T-cell (primary cell): ENCODE results near the gene CENPX. TPM values are rescaled to one million over a fixed set of nuclear protein-coding genes. Genes with fewer than 3 reads are reported as not detected.

Source experiments
- ATAC-seq, 4 experiments: fragments of 200-7000 bp in 3 of 4; fragments of 150-1000 bp in 1 of 4; cut with Tn5 transposase; replicated peaks in 1 of 4; 1 replicate in 3 of 4; 2 replicates in 1 of 4; pipeline ENCODE4 v1.10.0; 2021; ENCODE audit warnings: moderate library complexity in 3 of 4, mild to moderate bottlenecking in 2 of 4, moderate number of reproducible peaks in 1 of 4
- CTCF ChIA-PET, 2 donors: fragments of 300-600 bp; sonication (Branson Sonifier 250); formaldehyde crosslinking; loops; one replicate each; lab custom pipeline; 2022; ENCODE audit warnings: antibody characterized with exemption in 2 of 2; lab: Charles Lee
- POLR2A ChIA-PET, 2 donors: fragments of 300-600 bp; sonication (Branson Sonifier 250); formaldehyde crosslinking; loops; one replicate each; lab custom pipeline; 2022; ENCODE audit warnings: antibody characterized with exemption in 2 of 2; lab: Charles Lee
- DNase-seq, 35 experiments: peaks; one replicate each; pipeline versions ENCODE4 v3.0.0 to v3.0.0-alpha.2; 2013 to 2023
- H3K27ac ChIP-seq: one replicate; pipeline ENCODE4 v1.5.1; 2013; ENCODE audit warnings: low read length
- H3K27me3 ChIP-seq, 2 experiments: replicated peaks in 1 of 2; 1 replicate in 1 of 2; 2 replicates in 1 of 2; pipeline versions ENCODE4 v1.6.1 to v1.7.0; 2013; ENCODE audit warnings: low read length in 1 of 2, mixed read lengths in 1 of 2; ENCODE audit not compliant: control insufficient read depth in 2 of 2, insufficient read depth in 2 of 2; ENCODE audit errors: extremely low read depth in 1 of 2
- H3K36me3 ChIP-seq, 2 donors: 1 replicate in 1 of 2; 2 replicates in 1 of 2; pipeline versions ENCODE4 v1.6.1 to v1.7.0; 2013; ENCODE audit warnings: low read length in 1 of 2; ENCODE audit not compliant: control insufficient read depth in 2 of 2, insufficient read depth in 1 of 2; ENCODE audit errors: extremely low read depth in 1 of 2
- H3K4me1 ChIP-seq, 2 experiments: 1 replicate in 1 of 2; 2 replicates in 1 of 2; pipeline versions ENCODE4 v1.6.1 to v1.7.0; 2013; ENCODE audit warnings: low read length in 2 of 2, mixed read lengths in 1 of 2; ENCODE audit not compliant: insufficient read depth in 2 of 2, control insufficient read depth in 1 of 2; ENCODE audit errors: extremely low read depth in 1 of 2
- H3K4me3 ChIP-seq, 2 donors: 1 replicate in 1 of 2; 2 replicates in 1 of 2; pipeline versions ENCODE4 v1.5.1 to v1.7.0; 2013; ENCODE audit warnings: mild to moderate bottlenecking in 2 of 2, low read length in 1 of 2, moderate library complexity in 1 of 2; ENCODE audit not compliant: control insufficient read depth in 1 of 2; ENCODE audit errors: extremely low read depth in 1 of 2
- H3K9me3 ChIP-seq: 2 replicates; pipeline ENCODE4 v1.7.0; 2013
- H3K27ac Mint-ChIP-seq, 2 donors: one replicate each; pipeline ENCODE4 v1.8.0; 2020 to 2021; ENCODE audit warnings: mild to moderate bottlenecking in 2 of 2, mixed read lengths in 2 of 2
- H3K27me3 Mint-ChIP-seq, 2 donors: one replicate each; pipeline ENCODE4 v1.8.0; 2021 to 2022; ENCODE audit warnings: mixed read lengths in 2 of 2
- H3K36me3 Mint-ChIP-seq: one replicate; pipeline ENCODE4 v1.8.0; 2021; ENCODE audit warnings: mixed read lengths
- H3K4me1 Mint-ChIP-seq, 3 donors: one replicate each; pipeline ENCODE4 v1.8.0; 2020 to 2022; ENCODE audit warnings: mixed read lengths in 3 of 3, mild to moderate bottlenecking in 1 of 3
- H3K4me3 Mint-ChIP-seq, 3 donors: one replicate each; pipeline ENCODE4 v1.8.0; 2020 to 2022; ENCODE audit warnings: mild to moderate bottlenecking in 3 of 3, mixed read lengths in 3 of 3, moderate library complexity in 3 of 3
- H3K9me3 Mint-ChIP-seq, 3 donors: one replicate each; pipeline ENCODE4 v1.8.0; 2020 to 2022; ENCODE audit warnings: mixed read lengths in 3 of 3
- WGBS: methylation state at CpG from one replicate; pipeline ENCODE4 v1.1.5; 2013; ENCODE audit warnings: missing lambda C conversion rate; ENCODE audit not compliant: insufficient coverage; 5-methylcytosine and 5-hydroxymethylcytosine counted together
- total RNA-seq, 35 experiments: library from RNA in 6 of 35; stranded (reverse) in 6 of 35; fragments of 120-200 nt in 1 of 35; gene quantifications; one replicate each; pipeline versions ENCODE4 v1.2.1 to v1.2.4 and lab custom pipeline; 2013 to 2026

CENPX gene
- total RNA-seq, 5 donors from 2014 or later (not counting 1 experiment from before 2014, with no cell fraction given): 26.7 to 47.8 (median 43.7) TPM

DNA sequence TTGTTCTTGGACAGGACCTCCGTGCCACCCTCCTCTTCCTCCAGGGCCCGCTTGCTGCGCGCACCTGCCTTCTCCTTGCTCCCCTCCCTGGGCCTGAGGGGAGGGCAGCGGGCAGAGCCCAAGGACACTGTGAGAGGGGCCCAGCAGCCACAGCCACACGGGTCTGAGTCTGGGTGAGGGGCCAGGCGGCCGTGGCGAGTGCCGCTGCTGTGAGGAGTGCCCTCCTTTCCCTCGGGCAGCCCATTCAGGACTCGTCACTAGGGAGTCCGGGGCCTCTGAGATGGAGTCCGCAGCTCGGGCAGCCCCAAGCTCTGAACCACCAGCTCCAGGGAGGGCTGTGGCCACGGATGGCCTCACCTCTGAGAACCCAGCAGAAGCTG lies 37.3 kb upstream of the CENPX start:
- Mint-ChIP-seq H3K27me3 (no peaks in the 10 kb centered on the region), H3K36me3 (peaks cover 7% of the 10 kb centered on the region), H3K4me3 (no peak overlapping the region), H3K27ac (no peak overlapping the region), H3K9me3 (no peaks in the 10 kb centered on the region), H3K4me1 (peaks cover 0 to 8% (median 8%) of the 10 kb centered on the region in 3 donors)
- no peaks in the 10 kb centered on the region for H3K27me3 ChIP-seq
- WGBS: 92% methylated on average over 13 of the region's 16 CpGs
- H3K9me3 ChIP-seq: no peaks in the 10 kb centered on the region
- no peak overlapping the region for H3K4me3 ChIP-seq
- ChIA-PET POLR2A (no interaction called here), CTCF (no interaction called here)
- peaks cover 19 to 72% of the 10 kb centered on the region in 2 donors for H3K36me3 ChIP-seq
- H3K4me1 ChIP-seq: peaks cover 6 to 26% of the 10 kb centered on the region in 2 experiments
- DNase-seq (no peak), ATAC-seq (no peak)
- no peak overlapping the region for H3K27ac ChIP-seq

DNA sequence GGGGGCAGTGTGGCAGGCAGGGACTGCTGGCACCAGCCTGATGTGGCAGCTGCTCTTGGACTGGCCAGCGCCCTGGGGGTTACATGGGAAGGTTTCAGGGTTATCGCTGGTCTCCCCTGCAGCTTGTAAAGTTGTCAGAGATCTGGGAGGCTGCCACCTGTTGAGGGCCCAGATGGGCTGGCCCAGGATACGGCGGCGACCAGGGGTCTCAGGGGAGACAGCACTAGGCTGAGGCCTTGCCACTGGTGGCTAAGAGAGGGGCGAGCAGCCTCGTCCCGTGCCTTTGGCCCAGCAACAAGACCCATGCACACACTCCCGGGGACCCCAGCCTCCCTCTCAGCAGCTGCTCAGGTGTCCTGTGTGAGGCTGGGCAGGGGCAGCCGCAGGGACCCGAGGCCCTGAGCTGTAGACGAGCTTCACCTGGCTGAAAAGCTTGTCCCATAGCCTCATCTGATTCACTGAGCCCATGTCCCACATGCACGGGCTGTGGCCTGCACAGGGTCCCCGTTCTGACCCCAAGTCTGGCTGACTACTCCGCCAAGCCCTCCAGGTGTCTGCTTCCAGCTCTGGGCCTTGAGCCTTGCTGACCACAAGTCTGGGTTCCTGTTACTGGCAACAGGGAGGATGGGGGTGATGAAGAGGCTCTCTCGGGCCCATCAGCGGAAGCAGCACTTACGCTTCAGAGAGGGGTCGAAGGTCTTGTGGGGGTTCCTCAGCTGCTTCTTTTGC lies 36.8 kb upstream of the CENPX start:
- ChIA-PET POLR2A (no interaction called here), CTCF (interaction anchor here in 1 of 2 donors (0.5 kb wide), 1 partner anchor 19 kb away, joined by 3 read pairs; no protein-coding TSS in a partner anchor)
- H3K4me1 Mint-ChIP-seq: peaks cover 0 to 8% (median 5%) of the 10 kb centered on the region in 3 donors
- H3K4me3 Mint-ChIP-seq: no peak overlapping the region
- no peaks in the 10 kb centered on the region for H3K9me3 Mint-ChIP-seq
- ATAC-seq (no peak), DNase-seq (no peak)
- H3K27ac Mint-ChIP-seq: no peak overlapping the region
- Histone ChIP-seq H3K9me3 (no peaks in the 10 kb centered on the region), H3K4me1 (peaks cover 2 to 22% of the 10 kb centered on the region in 2 experiments), H3K27ac (no peak overlapping the region), H3K27me3 (no peaks in the 10 kb centered on the region), H3K4me3 (no peak overlapping the region), H3K36me3 (peaks cover 19 to 78% of the 10 kb centered on the region in 2 donors)
- H3K27me3 Mint-ChIP-seq: no peaks in the 10 kb centered on the region
- peaks cover 7% of the 10 kb centered on the region for H3K36me3 Mint-ChIP-seq
- 94% methylated on average over 19 of the region's 19 CpGs for WGBS

DNA sequence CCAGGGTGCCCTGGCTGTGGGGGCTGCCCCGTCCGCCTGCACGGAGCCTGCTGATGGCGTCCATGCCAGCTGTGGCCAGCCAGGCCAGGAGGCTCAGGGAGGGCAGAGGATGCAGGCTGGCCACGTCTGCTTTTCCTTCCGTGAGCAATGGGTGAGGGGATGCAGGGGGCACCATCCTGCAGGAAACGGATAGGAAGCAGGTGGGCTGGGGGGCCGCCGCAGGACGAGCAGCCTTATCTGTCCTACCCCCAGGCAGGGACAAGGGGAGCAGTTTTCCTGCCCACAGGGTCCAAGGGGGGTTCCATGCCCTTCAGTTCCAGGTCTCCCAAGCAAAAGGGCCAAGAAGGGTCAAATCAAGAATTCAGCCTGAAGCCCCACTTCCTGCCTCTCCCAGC lies 36.2 kb upstream of the CENPX start:
- Histone ChIP-seq H3K4me3 (no peak overlapping the region), H3K36me3 (peaks cover 19 to 83% of the 10 kb centered on the region in 2 donors), H3K27ac (no peak overlapping the region), H3K27me3 (no peaks in the 10 kb centered on the region), H3K4me1 (peaks cover 0 to 19% of the 10 kb centered on the region in 2 experiments), H3K9me3 (no peaks in the 10 kb centered on the region)
- ChIA-PET POLR2A (no interaction called here), CTCF (interaction anchor here in 1 of 2 donors (0.5 kb wide), 1 partner anchor 20 kb away, joined by 3 read pairs; no protein-coding TSS in a partner anchor)
- DNase-seq (no peak), ATAC-seq (no peak)
- Mint-ChIP-seq H3K4me3 (no peak overlapping the region), H3K27ac (no peak overlapping the region), H3K27me3 (no peaks in the 10 kb centered on the region), H3K36me3 (peaks cover 7% of the 10 kb centered on the region), H3K4me1 (peaks cover 0 to 3% (median 0%) of the 10 kb centered on the region in 3 donors), H3K9me3 (no peaks in the 10 kb centered on the region)
- 86% methylated on average over 9 of the region's 10 CpGs for WGBS

DNA sequence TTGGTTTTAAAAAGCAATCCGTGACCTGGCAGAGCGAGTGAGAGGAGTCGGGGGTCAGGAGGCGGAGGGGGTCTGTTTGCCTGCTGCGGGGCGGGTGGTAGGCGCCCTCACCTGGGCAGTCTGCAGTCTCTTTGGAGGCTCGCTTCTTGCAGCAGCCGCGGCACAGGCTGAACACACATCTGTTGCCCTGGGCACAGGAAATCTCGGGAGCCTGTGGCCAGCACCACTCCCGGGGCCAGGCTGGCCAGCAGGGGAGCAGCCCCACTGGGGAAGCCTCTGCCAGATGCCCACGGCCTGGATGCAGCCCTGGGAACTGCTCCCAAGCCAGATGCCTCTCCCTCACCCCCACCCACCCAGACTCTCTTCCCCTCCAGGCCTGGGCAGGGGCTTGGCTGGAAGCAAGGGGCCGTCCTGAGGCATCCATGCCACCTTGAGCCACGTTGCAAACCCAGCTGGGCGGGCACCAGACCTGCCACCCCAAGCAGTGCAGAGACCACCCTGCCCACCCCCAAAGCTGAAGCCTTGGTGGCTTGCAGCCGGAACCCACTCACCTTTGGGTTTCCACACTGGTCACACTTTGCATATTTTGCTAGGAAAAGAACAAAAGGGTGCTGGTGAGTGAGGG lies 35.7 kb upstream of the CENPX start:
- WGBS: 86% methylated on average over 17 of the region's 17 CpGs
- peaks cover 0 to 19% of the 10 kb centered on the region in 2 experiments for H3K4me1 ChIP-seq
- ChIA-PET CTCF (no interaction called here), POLR2A (no interaction called here)
- H3K27ac ChIP-seq: no peak overlapping the region
- ATAC-seq (no peak), DNase-seq (no peak)
- no peaks in the 10 kb centered on the region for H3K27me3 ChIP-seq
- H3K4me3 Mint-ChIP-seq: no peak overlapping the region
- peaks cover 0 to 7% (median 2%) of the 10 kb centered on the region in 3 donors for H3K4me1 Mint-ChIP-seq
- no peaks in the 10 kb centered on the region for H3K9me3 Mint-ChIP-seq
- peaks cover 16 to 82% of the 10 kb centered on the region in 2 donors for H3K36me3 ChIP-seq
- H3K4me3 ChIP-seq: no peak overlapping the region
- H3K27ac Mint-ChIP-seq: no peak overlapping the region
- no peaks in the 10 kb centered on the region for H3K27me3 Mint-ChIP-seq
- peaks cover 7% of the 10 kb centered on the region for H3K36me3 Mint-ChIP-seq
- no peaks in the 10 kb centered on the region for H3K9me3 ChIP-seq

DNA sequence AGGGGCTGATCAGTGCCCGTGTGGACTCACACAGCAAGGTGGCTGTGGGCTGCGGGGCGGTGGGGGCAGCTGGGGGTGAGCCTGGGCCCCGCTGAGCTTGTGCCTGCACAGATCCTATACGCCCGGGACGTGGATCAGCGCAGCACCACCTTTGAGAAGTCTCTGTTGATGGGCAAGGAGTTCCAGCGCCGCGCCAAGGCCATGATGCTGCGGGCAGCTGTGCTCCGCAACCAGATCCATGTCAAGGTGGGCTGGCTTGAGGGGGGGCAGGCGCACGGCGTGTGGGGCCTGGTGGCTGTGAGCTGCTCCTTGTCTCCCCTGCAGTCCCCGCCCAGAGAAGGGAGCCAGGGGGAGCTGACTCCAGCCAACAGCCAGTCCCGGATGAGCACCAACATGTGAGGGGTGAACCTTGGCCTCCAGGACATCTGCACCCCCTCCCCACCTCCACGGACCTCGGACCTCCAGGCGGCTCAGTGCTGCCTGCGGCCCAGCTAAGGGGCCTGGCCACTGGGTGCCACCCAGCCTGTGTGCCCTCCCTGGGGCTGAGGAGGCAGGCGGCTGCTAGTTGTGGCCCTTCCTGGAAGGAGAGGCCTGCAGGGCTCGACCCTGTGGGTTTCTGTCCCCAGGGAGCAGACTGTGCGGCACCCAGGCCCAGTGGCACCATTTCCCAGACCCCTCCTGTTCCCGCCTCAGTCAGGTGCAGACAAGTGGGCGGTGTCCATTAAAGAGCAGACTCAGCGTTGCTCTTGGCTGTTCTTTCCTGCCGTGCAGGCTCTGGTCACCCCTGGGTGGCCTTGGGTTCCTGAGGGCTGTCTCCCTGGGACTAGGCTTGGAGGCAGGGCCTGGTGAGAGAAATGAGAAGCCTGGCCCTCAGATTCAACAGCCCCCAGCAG lies 34.3 kb upstream of the CENPX start:
- Histone ChIP-seq H3K27me3 (no peaks in the 10 kb centered on the region), H3K9me3 (no peaks in the 10 kb centered on the region), H3K36me3 (peaks cover 14 to 71% of the 10 kb centered on the region in 2 donors), H3K27ac (no peak overlapping the region), H3K4me1 (peaks cover 9 to 26% of the 10 kb centered on the region in 2 experiments), H3K4me3 (no peak overlapping the region)
- Mint-ChIP-seq H3K4me3 (no peak overlapping the region), H3K27ac (no peak overlapping the region), H3K4me1 (peaks cover 0 to 15% (median 8%) of the 10 kb centered on the region in 3 donors), H3K9me3 (no peaks in the 10 kb centered on the region), H3K36me3 (peaks cover 7% of the 10 kb centered on the region), H3K27me3 (no peaks in the 10 kb centered on the region)
- ATAC-seq (no peak), DNase-seq (no peak)
- CTCF ChIA-PET: no interaction called here
- WGBS: 94% methylated on average over 23 of the region's 29 CpGs
- POLR2A ChIA-PET: no interaction called here
